ENCODE data around the gene PCK2.

PCK2 gene

DNA sequence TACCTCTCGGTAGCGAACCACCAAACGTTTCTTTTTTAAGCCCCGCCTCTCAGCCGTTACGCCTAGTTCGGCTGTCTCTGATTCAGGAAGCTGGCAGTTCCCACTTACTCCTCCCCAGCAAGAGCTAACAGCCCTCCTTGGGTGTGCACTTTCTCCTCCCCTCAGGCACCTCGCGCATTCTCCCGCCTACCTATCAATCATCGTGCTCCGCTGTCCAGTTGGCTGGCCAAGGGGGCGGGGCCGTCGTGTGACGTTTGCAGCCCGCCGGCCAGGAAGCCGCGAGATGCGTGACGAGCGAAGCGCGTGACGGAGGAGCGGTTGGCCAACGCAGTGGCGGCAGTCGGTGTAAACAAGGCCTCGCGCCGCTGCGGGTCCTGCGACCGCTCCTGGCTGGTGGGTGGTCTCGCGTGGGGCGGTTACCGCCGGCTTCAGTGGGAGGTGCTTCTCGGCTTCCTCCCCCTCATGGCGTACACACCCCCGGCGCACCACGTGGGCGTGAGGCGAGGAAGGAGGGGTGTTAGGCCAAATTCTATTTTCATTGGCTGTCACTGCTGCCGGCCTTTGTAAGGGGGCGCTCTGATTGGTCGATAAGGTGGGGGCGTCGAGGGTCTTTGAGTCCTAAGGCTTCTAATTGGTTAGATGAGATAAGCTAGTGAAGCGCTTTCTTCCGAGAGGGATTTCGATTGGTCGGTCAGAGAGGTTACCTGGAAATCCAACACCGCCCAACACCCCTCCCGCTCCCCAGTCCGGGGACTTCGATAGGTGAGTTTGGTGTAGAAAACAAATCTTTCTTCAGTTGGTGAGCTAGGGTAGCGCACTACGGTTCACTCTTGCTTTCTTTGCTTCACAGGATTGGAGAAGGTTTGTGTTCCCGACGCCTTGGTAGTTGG is 20.7 kb downstream of the PCK2 start, which contains the start of the genes DCAF11 and NRL:
DCAF11 (plus strand) TSS at position 246 of the 890 bp plus-strand sequence. CDS start 818 bp downstream, outside the sequence.
NRL (minus strand) TSS at position 418 of the 890 bp plus-strand sequence. CDS start 32,101 bp downstream, outside the sequence.
- DNase-seq (ENCODE audit: low spot score), result peak; percentile 100
- H3K27ac ChIP-seq, result peak within 1 kb of the TSS; percentile 96 to 98
- peak within 1 kb of the TSS; percentile 82 for H3K4me3 ChIP-seq
- TF ChIP-seq, protein P1, sequence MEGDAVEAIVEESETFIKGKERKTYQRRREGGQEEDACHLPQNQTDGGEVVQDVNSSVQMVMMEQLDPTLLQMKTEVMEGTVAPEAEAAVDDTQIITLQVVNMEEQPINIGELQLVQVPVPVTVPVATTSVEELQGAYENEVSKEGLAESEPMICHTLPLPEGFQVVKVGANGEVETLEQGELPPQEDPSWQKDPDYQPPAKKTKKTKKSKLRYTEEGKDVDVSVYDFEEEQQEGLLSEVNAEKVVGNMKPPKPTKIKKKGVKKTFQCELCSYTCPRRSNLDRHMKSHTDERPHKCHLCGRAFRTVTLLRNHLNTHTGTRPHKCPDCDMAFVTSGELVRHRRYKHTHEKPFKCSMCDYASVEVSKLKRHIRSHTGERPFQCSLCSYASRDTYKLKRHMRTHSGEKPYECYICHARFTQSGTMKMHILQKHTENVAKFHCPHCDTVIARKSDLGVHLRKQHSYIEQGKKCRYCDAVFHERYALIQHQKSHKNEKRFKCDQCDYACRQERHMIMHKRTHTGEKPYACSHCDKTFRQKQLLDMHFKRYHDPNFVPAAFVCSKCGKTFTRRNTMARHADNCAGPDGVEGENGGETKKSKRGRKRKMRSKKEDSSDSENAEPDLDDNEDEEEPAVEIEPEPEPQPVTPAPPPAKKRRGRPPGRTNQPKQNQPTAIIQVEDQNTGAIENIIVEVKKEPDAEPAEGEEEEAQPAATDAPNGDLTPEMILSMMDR (IDR thresholded peaks at IDR 0.05), result no peak

DNA sequence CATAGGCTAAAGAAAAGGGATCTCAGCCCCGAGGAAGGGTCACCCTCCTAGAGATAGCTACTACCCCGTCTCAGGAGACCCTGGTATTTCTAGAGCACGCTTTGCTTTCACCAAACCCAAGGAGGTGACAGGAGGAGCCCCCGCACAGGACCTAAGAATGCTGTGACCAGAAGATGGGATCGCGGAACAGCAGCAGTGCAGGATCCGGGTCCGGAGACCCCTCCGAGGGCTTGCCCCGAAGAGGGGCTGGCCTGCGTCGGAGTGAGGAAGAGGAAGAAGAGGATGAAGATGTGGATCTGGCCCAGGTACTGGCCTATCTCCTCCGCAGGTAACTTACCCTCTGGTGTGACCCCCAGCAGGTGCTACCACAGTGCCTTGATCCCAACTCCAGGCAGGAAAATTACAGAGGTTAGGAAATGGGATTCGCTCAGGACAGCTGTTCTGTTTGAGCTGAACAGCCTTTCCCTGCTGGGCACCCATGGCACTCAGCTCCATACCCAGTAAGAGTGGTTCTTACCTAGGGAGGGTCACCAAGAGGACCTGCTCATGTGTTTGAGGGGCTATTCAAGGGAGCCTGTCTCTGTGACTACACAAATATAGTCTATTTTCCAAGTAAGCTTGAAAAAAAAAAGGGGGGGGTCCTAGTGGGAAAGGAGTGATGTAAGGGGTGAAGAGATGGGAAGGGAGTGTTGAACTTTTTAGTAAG is 21.5 kb downstream of the PCK2 start:
- peak overlapping the region; percentile 96 to 98 for H3K27ac ChIP-seq
- peak overlapping the region; percentile 82 for H3K4me3 ChIP-seq
- no peak for DNase-seq (ENCODE audit: low spot score)
- TF ChIP-seq, protein P1 (IDR thresholded peaks at IDR 0.05), result no peak

DNA sequence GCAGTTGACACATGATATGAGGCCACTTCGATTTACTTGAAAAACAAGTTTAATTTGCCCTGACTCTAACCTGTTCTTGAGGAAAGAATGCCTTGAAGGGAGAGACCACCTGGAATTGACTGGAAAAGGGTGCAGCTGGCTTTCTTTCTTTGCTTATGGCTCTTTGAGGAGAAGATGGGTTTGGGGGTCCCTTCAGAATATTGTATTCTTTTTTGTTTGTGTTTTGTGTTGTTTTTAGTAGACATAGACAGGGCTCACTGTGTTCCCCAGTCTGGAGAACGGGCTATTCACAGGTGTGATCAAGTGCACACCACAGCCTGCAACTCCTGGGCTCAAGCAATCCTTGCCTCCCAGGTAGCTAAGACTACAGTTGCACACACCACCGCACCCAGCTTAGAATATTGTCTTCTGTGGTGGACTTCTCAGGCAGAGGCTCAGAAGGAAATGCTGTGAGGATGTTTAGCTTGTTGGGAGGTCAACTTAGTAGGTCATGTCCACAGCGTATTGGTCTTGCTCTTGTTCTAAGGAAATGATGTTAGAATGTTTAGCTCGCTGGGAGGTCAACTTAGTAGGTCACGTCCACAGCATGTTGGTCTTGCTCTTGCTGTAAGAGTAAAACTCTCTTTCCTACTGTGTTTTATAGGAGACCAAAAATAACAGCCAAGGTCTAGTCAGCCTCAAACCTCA is 22.2 kb downstream of the PCK2 start:
- peak overlapping the region; percentile 82 for H3K4me3 ChIP-seq
- DNase-seq (ENCODE audit: low spot score), result no peak
- TF ChIP-seq, protein P1 (IDR thresholded peaks at IDR 0.05), result no peak
- no peak overlapping the region for H3K27ac ChIP-seq

DNA sequence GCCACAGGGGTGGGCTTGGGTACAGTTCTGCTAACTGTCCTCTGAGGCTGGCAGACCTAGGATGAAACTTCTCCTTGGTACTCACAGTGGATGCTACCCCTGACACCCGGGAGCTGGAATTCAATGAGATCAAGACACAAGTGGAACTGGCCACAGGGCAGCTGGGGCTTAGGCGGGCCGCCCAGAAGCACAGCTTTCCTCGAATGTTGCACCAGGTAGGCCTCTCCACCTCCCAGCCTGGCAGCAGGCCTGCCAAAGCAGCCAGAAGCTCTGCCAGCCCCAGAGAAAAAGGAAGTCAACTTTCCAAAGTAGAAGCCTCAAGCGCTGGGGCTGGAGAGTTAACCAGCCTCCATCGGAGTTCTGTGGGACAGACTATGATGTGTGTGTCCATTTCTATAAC is 23.1 kb downstream of the PCK2 start:
- no peak overlapping the region for H3K27ac ChIP-seq
- H3K4me3 ChIP-seq, result no peak overlapping the region
- DNase-seq (ENCODE audit: low spot score), result no peak
- TF ChIP-seq, protein P1 (IDR thresholded peaks at IDR 0.05), result no peak

DNA sequence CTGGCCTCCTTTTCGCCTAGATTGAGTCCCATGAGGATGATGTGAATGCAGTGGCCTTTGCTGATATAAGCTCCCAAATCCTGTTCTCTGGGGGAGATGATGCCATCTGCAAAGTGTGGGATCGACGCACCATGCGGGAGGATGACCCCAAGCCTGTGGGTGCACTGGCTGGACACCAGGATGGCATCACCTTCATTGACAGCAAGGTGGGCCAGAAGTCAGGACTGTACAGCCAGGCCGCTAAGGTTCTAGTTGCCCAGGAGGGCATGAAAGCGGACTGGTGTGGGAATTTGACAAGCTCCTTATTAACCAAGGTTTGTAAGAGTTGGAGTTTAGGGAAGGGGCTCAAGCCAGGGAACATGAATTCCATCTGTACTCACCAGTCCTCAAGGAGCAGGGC is 25.6 kb downstream of the PCK2 start:
- DNase-seq (ENCODE audit: low spot score), result no peak
- no peak overlapping the region for H3K4me3 ChIP-seq
- TF ChIP-seq, protein P1 (IDR thresholded peaks at IDR 0.05), result no peak
- no peak overlapping the region for H3K27ac ChIP-seq

DNA sequence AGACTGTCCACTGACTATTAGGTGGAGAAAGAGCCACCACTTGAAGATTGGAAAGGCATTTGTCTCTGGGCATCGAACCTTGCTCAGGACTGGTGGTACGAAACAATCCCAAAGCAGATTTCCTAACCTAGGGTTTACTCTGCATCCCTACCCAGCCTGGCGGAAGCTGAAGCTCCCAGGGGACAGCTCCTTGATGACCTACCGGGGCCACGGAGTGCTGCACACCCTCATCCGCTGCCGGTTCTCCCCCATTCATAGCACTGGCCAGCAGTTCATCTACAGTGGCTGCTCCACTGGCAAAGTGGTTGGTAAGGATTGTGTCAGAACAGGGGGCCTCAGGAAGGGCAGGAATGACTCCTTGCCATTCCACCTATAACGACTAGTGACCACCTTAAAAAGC is 27.1 kb downstream of the PCK2 start:
- TF ChIP-seq, protein P1 (IDR thresholded peaks at IDR 0.05), result no peak
- H3K27ac ChIP-seq, result no peak overlapping the region
- no peak for DNase-seq (ENCODE audit: low spot score)
- H3K4me3 ChIP-seq, result no peak overlapping the region

Measured in coronary artery (tissue), 2 donors.